ENCODE data around the gene PLA1A.

DNA sequence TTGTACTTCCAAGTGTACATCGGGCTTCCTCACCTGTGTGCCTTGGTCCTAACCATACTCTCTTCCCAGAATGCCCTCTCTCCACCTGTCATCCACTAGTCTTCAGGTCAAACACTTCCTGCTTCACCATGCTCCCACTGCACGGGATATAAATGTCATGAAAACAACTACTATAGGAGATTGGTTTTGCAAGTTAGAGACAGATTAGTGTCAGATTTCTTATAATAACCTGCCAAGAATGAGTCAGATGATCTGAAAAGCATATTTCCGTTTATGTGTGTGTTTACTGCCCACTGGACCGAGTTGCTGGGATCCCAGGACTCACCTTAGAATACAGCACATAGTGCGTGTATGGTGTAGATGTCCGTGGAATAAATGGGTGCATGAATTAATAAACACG, 21.4 kb downstream of the PLA1A start:
- TF ChIP-seq, protein P1, sequence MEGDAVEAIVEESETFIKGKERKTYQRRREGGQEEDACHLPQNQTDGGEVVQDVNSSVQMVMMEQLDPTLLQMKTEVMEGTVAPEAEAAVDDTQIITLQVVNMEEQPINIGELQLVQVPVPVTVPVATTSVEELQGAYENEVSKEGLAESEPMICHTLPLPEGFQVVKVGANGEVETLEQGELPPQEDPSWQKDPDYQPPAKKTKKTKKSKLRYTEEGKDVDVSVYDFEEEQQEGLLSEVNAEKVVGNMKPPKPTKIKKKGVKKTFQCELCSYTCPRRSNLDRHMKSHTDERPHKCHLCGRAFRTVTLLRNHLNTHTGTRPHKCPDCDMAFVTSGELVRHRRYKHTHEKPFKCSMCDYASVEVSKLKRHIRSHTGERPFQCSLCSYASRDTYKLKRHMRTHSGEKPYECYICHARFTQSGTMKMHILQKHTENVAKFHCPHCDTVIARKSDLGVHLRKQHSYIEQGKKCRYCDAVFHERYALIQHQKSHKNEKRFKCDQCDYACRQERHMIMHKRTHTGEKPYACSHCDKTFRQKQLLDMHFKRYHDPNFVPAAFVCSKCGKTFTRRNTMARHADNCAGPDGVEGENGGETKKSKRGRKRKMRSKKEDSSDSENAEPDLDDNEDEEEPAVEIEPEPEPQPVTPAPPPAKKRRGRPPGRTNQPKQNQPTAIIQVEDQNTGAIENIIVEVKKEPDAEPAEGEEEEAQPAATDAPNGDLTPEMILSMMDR (IDR thresholded peaks at IDR 0.05), result no peak
- no peak for TF ChIP-seq POLR2A (IDR thresholded peaks at IDR 0.05)
